Renal pelvis (tissue), 4 donors: ENCODE data around the gene TBX2. TPM values are rescaled to one million over a fixed set of nuclear protein-coding genes. Genes with fewer than 3 reads are reported as not detected.
"Not testable (repeated sequence)": the region's sequence is repeated elsewhere in the genome, so short reads cannot be mapped to it uniquely, and the experiment has no call there.

Experiments used
- DNase-seq: peaks from one replicate; pipeline ENCODE4 v3.0.0-alpha.2; 2013
- polyA plus RNA-seq, 3 donors: library from polyadenylated mRNA; unstranded; fragments of 120-200 nt; gene quantifications; one replicate each; pipeline ENCODE4 v1.2.1, GENCODE V29; 2013; ENCODE audit not compliant: insufficient read length in 3 of 3

TBX2 gene
- polyA plus RNA-seq, 3 donors: 90.0 to 111 (median 104) TPM

GRCh38 chr17:61425682-61426481, 26.2 kb downstream of the TBX2 start:
- no peak for DNase-seq

- no peak for DNase-seq
Measured at GRCh38 chr17:61426482-61427304, 27.1 kb downstream of the TBX2 start.

DNA sequence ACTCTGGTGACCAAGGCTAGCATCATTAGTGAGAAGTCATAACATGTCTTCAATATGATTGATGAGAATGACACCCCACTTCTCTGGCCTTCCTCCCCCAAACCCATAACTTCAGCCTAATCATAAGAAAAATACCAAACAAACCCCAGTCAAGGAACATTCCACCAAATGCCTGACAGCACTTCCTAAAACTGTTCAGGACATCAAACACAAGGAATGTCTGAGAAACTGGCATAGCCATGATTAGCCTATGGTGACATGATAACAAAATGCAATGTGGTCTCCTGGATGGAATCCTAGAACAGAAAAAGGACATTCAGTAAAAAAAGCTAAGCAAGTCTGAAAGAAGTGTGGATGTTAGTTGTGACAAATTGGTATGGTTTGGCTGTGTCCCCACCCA, 27.9 kb downstream of the TBX2 start:
- DNase-seq: no peak

- no peak for DNase-seq
Measured at GRCh38 chr17:61429274-61429673, 29.6 kb downstream of the TBX2 start.

DNA sequence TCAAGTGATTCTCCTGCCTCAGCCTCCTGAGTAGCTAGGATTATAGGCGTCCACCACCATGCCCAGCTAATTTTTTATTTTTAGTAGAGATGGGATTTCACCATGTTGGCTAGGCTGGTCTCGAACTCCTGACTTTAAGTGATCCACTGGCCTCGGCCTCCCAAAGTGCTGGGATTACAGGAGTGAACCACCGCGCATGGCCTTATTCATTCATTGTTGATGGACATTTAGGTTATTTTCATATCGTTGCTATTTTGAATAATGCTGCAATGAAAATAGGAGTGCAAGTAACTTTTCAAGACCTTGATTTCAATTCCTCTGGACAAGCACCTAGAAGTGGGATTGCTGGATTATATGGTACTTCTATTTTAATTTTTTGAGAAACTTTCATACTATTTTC, 30.2 kb downstream of the TBX2 start:
- not testable (repeated sequence) for DNase-seq

- no peak for DNase-seq
Measured at GRCh38 chr17:61431594-61432311, 32.1 kb downstream of the TBX2 start.

- DNase-seq: no peak
Measured at GRCh38 chr17:61436273-61436672, 36.6 kb downstream of the TBX2 start.

- no peak for DNase-seq
Measured at GRCh38 chr17:61436995-61437704, 37.5 kb downstream of the TBX2 start.

- DNase-seq: no peak
Measured at GRCh38 chr17:61440697-61441096, 41.1 kb downstream of the TBX2 start.

DNA sequence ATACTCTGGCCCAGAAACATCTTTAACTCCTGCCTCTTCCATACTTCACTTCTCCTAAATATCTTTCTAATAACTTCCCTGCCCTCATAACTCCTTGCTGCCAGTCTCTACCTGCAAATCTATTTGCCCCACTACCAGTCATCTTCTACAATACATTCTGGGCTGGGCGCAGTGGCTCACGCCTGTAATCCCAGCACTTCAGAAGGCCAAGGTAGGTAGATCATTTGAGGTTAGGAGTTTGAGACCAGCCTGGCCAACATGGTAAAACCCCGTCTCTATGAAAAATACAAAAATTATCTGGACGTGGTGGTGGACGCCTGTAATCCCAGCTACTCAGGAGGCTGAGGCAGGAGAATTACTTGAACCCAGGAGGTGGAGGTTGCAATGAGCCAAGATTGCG, 41.9 kb downstream of the TBX2 start:
- not testable (repeated sequence) for DNase-seq

DNA sequence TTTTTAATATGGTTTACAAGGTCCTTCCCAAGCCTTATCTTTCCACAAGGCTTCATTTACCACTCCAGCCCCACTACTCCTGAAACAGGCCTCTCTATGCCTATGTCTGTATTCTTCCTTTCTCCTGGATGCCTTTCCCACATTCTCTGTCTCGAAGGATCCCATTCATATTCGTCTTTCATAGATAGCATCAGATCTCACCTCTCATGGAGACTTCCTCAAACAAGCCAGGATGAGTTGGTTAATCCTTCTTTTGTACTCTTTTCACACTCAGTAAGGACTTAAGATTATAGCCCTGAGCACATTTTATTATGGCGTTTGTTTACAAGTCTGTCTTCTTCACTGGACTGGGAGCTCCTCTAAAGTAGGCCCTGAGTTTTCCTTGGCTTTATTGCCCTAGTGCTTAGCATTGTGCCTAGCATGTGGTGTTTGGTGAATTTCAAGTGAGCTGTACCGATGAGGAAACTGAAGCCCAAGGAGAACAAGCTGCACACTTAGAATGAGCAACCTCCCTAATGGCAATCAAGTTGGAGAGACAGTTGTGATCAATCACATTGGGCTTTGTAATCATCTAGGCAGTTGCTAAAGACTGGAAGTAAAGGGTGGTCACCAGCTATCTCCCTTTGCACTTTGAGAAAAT, 42.6 kb downstream of the TBX2 start:
- DNase-seq: no peak

GRCh38 chr17:61442878-61443474, 43.3 kb downstream of the TBX2 start:
- DNase-seq: no peak

DNA sequence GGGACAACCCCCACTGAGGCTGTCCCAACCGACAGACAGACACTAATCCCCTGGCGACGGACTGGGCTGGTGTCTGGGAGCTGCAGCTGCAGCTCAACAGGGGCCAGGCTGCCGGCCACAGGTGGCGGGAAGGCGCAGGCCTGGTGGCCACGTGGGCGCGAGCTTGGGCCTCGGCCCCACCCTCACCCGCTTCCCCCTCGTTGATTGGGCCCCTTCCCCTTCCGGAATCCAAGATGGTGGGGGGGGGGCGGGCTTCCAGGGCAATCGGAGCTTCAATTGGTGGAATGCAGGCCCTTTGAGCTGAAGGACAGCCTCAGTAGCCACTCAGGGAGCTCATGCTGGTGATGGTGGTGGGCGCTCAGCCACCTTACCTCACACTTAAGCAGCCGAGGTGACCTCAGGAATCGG, 43.8 kb downstream of the TBX2 start:
- DNase-seq: no peak

DNA sequence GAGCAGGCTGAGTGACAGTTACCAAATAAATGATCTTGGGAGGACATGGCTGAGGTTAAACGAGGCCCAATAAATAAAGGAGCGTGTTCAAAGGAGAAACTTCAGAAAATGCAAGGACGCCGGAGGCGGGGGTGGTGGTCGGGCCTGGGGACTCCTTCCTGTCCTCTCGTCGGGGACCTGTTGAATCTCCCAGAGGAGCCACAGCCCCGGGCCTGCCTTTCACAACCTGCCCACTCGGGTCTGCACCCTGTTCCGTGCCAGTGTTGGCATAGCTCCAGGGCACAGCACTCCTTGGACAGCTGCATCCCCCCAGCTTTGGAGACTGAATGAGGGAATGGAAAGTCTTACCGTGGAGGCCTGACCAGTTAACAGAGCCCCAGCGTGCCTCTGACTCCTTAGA, 44.4 kb downstream of the TBX2 start:
- DNase-seq: no peak

DNA sequence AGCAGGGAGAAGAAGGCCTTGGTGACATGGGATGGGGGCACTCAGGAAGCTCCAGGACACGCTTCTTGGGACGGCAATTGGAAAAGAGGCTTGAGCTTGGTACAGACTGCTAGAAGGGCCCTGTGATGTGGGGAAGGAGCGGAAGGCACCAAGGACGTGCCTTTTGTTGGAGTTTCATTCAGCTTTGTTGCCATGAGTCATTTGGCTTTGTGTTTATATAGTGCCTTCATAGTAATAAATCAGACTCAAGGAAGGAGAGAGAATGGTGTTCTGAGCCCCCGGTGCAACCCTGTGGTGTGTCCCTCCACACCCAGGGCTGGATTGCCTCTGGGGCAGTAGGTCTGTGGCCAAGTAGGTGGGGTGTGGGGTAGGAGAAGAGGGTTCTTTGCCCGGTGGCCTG, 45.2 kb downstream of the TBX2 start:
- no peak for DNase-seq

- no peak for DNase-seq
Measured at GRCh38 chr17:61447358-61447757, 47.7 kb downstream of the TBX2 start.

DNA sequence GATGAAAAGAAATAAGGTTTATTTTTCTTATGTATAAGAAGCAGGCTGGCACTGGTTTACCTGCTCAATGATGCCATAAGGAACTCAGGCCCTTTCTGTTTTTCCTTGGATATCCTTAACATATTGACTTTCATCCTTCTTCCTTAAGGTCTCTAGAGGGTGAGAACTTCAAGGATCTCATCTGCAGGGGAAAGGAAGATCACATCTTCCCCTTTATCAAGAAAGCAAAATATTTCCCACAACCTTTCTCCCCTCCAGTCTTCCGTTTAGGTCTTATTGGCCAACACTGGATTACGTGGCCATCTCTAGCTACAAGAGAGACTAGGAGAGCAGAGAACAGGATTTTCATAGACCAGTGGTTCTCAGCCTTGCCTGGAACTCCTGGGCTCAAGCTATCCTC, 48.4 kb downstream of the TBX2 start:
- no peak for DNase-seq

- not testable (repeated sequence) for DNase-seq
Measured at GRCh38 chr17:61449140-61449539, 49.5 kb downstream of the TBX2 start.

DNA sequence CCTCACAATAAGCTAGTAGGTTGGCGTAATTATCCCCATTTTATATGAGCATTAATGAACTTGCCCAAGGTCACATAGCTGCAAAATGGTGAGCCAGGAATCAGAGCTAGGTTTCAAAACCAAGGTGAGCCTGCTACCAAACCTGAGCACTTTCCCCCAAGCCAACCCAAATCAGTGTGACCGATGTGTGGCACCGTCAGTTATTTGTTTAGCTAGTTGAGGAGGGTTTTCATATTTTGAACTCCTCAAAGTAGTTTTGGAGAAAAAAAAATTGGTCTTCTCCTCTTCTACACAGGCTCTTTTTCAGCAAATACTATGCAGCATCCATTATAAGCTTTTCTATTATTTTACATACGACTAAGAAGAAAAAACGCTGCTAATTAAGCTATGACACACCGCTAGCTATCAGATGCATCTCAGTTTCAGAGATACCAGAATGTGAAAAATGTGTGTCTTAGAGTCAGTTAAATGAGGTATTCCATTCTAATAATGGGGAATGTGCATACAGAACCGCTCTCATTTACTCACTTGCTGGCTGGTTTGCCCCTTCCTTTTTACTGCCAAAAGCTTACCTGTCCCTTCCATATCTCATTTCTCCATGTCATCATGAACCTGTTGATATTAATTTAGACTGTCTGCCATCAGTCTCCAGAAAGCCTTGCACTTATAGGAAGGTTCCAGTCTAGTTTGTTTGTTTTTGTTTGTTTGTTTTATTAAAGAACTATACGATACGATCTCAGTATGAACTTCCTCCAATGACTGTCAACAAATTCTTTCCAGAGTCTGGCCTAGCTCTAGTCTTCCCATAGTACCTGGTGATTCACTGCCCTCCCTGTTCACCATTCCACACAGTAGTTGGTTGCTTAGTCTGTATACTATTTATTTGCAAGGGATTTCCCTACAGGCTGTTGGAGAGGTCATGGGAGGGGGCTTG, 50.3 kb downstream of the TBX2 start:
- no peak for DNase-seq
